CD8-positive, alpha-beta memory T cell (primary cell): ENCODE data around the gene ZSCAN22. TPM values are rescaled to one million over a fixed set of nuclear protein-coding genes. Genes with fewer than 3 reads are reported as not detected.
A peak's percentile ranks its signal among the peaks of the same experiment; 100 is the strongest.

Source experiments
- CTCF ChIA-PET: fragments of 350-600 bp; sonication (Branson Sonifier 250); formaldehyde crosslinking; loops from one replicate; lab custom pipeline; 2021; ENCODE audit warnings: antibody characterized with exemption; lab: Charles Lee
- POLR2A ChIA-PET: fragments of 350-600 bp; sonication (Branson Sonifier 250); formaldehyde crosslinking; loops from one replicate; lab custom pipeline; 2021; ENCODE audit warnings: antibody characterized with exemption; lab: Charles Lee
- DNase-seq, 5 donors: peaks; one replicate each; pipeline versions ENCODE4 v3.0.0 to v3.0.0-alpha.2; 2020 to 2022; ENCODE audit warnings: mixed read lengths in 1 of 5
- H3K27ac ChIP-seq: one replicate; pipeline ENCODE4 v1.7.0; 2013; ENCODE audit warnings: low read depth, mild to moderate bottlenecking, low read length, moderate library complexity
- H3K27me3 ChIP-seq: 2 replicates; pipeline ENCODE4 v1.7.0; 2013; ENCODE audit warnings: low read length, mild to moderate bottlenecking; ENCODE audit not compliant: insufficient read depth, poor library complexity, severe bottlenecking
- H3K36me3 ChIP-seq: 2 replicates; pipeline ENCODE4 v1.7.0; 2013; ENCODE audit warnings: mild to moderate bottlenecking, low read length, moderate library complexity; ENCODE audit not compliant: insufficient read depth
- H3K4me1 ChIP-seq: 2 replicates; pipeline ENCODE4 v1.7.0; 2013; ENCODE audit warnings: mild to moderate bottlenecking, low read length, moderate library complexity; ENCODE audit not compliant: insufficient read depth
- H3K4me3 ChIP-seq: 2 replicates; pipeline ENCODE4 v1.7.0; 2013; ENCODE audit warnings: mild to moderate bottlenecking, low read length
- H3K9me3 ChIP-seq: 2 replicates; pipeline ENCODE4 v1.7.0; 2013; ENCODE audit warnings: mild to moderate bottlenecking, low read length
- H3K27ac Mint-ChIP-seq, 8 donors: one replicate each; pipeline ENCODE4 v1.8.0; 2020 to 2021; ENCODE audit warnings: mixed read lengths in 8 of 8, mild to moderate bottlenecking in 6 of 8, inconsistent platforms in 3 of 8, moderate library complexity in 3 of 8
- H3K27me3 Mint-ChIP-seq, 2 donors: one replicate each; pipeline ENCODE4 v1.8.0; 2020 to 2021; ENCODE audit warnings: mixed read lengths in 2 of 2, mild to moderate bottlenecking in 1 of 2, moderate library complexity in 1 of 2
- H3K36me3 Mint-ChIP-seq, 3 donors: one replicate each; pipeline ENCODE4 v1.8.0; 2020 to 2021; ENCODE audit warnings: mixed read lengths in 3 of 3, inconsistent platforms in 1 of 3, mild to moderate bottlenecking in 1 of 3
- H3K4me1 Mint-ChIP-seq, 3 donors: one replicate each; pipeline ENCODE4 v1.8.0; 2020 to 2021; ENCODE audit warnings: mixed read lengths in 3 of 3, inconsistent platforms in 1 of 3, mild to moderate bottlenecking in 1 of 3
- H3K4me3 Mint-ChIP-seq, 7 donors: one replicate each; pipeline ENCODE4 v1.8.0; 2020 to 2021; ENCODE audit warnings: mixed read lengths in 7 of 7, mild to moderate bottlenecking in 6 of 7, moderate library complexity in 4 of 7, inconsistent platforms in 2 of 7
- H3K9me3 Mint-ChIP-seq, 5 donors: one replicate each; pipeline ENCODE4 v1.8.0; 2020 to 2022; ENCODE audit warnings: mixed read lengths in 5 of 5, mild to moderate bottlenecking in 3 of 5, moderate library complexity in 2 of 5, inconsistent platforms in 1 of 5
- polyA plus RNA-seq: library from polyadenylated mRNA; unstranded; fragments of 300-500 nt; fragmentation: Illumina TruSeq; gene quantifications from one replicate; pipeline ENCODE4 v1.2.3, GENCODE V29; 2021
- total RNA-seq, 2 experiments: library from RNA; stranded (reverse); gene quantifications; one replicate each; pipeline ENCODE4 v1.2.3, GENCODE V29; 2021

ZSCAN22 gene
- total and polyA plus RNA-seq, 3 experiments from 2014 or later = 2.7 to 5.7 (median 5.3) TPM

DNA sequence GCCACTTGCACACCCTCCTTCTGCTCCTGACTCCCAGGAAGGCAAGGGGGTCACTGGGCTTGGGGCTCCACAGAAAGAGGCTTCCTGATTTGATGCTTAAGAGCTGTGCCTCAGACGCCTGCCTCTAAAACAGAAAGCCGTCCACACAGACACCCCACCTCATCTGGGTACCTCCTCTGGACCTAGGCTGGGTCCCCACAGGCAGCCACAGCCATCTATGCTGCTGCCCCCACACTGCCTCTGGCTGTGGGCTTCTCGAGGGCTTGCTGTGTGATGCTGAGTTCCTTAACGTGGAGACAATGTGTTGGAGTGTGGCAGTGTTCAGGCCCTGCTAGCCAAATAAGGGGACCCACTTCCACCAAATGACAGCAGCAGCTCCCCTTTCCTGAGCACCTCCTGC is 8.5 kb upstream of the ZSCAN22 start:
- Histone ChIP-seq H3K9me3 (no peaks in the 10 kb centered on the region), H3K27ac (no peak overlapping the region), H3K27me3 (no peaks in the 10 kb centered on the region), H3K4me3 (no peak overlapping the region), H3K36me3 (peaks cover 18% of the 10 kb centered on the region), H3K4me1 (no peaks in the 10 kb centered on the region)
- no peak for DNase-seq
- H3K27me3 Mint-ChIP-seq = no peaks in the 10 kb centered on the region
- no peak overlapping the region for H3K4me3 Mint-ChIP-seq
- H3K27ac Mint-ChIP-seq = no peak overlapping the region
- H3K9me3 Mint-ChIP-seq = no peaks in the 10 kb centered on the region
- ChIA-PET CTCF (no interaction called here), POLR2A (no interaction called here)
- H3K36me3 Mint-ChIP-seq = peaks cover 16 to 29% (median 18%) of the 10 kb centered on the region in 3 donors
- no peaks in the 10 kb centered on the region for H3K4me1 Mint-ChIP-seq

- no peak overlapping the region for H3K27ac ChIP-seq
- H3K9me3 ChIP-seq = no peaks in the 10 kb centered on the region
- peaks cover 15 to 20% (median 16%) of the 10 kb centered on the region in 3 donors for H3K36me3 Mint-ChIP-seq
- H3K36me3 ChIP-seq = peaks cover 11% of the 10 kb centered on the region
- H3K27me3 ChIP-seq = no peaks in the 10 kb centered on the region
- H3K27ac Mint-ChIP-seq = no peak overlapping the region
- H3K4me3 ChIP-seq = no peak overlapping the region
- H3K9me3 Mint-ChIP-seq = no peaks in the 10 kb centered on the region
- no peaks in the 10 kb centered on the region for H3K4me1 ChIP-seq
- H3K4me3 Mint-ChIP-seq = no peak overlapping the region
- ChIA-PET CTCF (no interaction called here), POLR2A (no interaction called here)
- DNase-seq = no peak
- no peaks in the 10 kb centered on the region for H3K4me1 Mint-ChIP-seq
- no peaks in the 10 kb centered on the region for H3K27me3 Mint-ChIP-seq
Measured at GRCh38 chr19:58319241-58319640, 7.6 kb upstream of the ZSCAN22 start.

- Histone ChIP-seq H3K27ac (no peak overlapping the region), H3K36me3 (no peaks in the 10 kb centered on the region), H3K27me3 (no peaks in the 10 kb centered on the region), H3K9me3 (no peaks in the 10 kb centered on the region), H3K4me3 (no peak overlapping the region), H3K4me1 (peaks cover 30% of the 10 kb centered on the region)
- POLR2A ChIA-PET = interaction anchor here (1.6 kb wide), 1 partner anchor 37 kb away, joined by 8 read pairs; the partner anchor contains the start of gene ZNF497
- peaks cover 1 to 7% (median 4%) of the 10 kb centered on the region in 3 donors for H3K36me3 Mint-ChIP-seq
- no peaks in the 10 kb centered on the region for H3K9me3 Mint-ChIP-seq
- no peak overlapping the region for H3K27ac Mint-ChIP-seq
- no peak overlapping the region for H3K4me3 Mint-ChIP-seq
- peaks cover 0 to 8% (median 0%) of the 10 kb centered on the region in 3 donors for H3K4me1 Mint-ChIP-seq
- CTCF ChIA-PET = interaction anchor here (1.1 to 2.1 kb wide), 2 partner anchors 19 to 38 kb away, joined by 3 to 6 read pairs; partner anchors contain the start of gene ZNF497
- H3K27me3 Mint-ChIP-seq = no peaks in the 10 kb centered on the region
- DNase-seq = no peak
Measured at GRCh38 chr19:58325311-58326022, 1.3 kb upstream of the ZSCAN22 start.

- Histone ChIP-seq H3K4me3 (peak overlapping the region; percentile 97), H3K9me3 (no peaks in the 10 kb centered on the region), H3K4me1 (peaks cover 30% of the 10 kb centered on the region), H3K36me3 (no peaks in the 10 kb centered on the region), H3K27ac (peak overlapping the region; percentile 94), H3K27me3 (no peaks in the 10 kb centered on the region)
- no peak for DNase-seq
- H3K36me3 Mint-ChIP-seq = peaks cover 1 to 7% (median 4%) of the 10 kb centered on the region in 3 donors
- H3K9me3 Mint-ChIP-seq = no peaks in the 10 kb centered on the region
- H3K4me3 Mint-ChIP-seq = no peak overlapping the region
- CTCF ChIA-PET = interaction anchor here (1.1 to 2.1 kb wide), 3 partner anchors 20 to 194 kb away, joined by 3 to 6 read pairs (median 5); partner anchors contain the start of genes ZBTB45 and ZNF497
- POLR2A ChIA-PET = interaction anchor here (0.6 to 1.6 kb wide), 7 partner anchors 20 to 324 kb away, joined by 3 to 8 read pairs (median 4); partner anchors contain the start of genes ZBTB45, ZNF497, ZNF584 and ZNF606
- no peak overlapping the region for H3K27ac Mint-ChIP-seq
- H3K27me3 Mint-ChIP-seq = no peaks in the 10 kb centered on the region
- peaks cover 0 to 8% (median 0%) of the 10 kb centered on the region in 3 donors for H3K4me1 Mint-ChIP-seq
Measured at GRCh38 chr19:58326501-58326913, 287 bp upstream of the ZSCAN22 start.

DNA sequence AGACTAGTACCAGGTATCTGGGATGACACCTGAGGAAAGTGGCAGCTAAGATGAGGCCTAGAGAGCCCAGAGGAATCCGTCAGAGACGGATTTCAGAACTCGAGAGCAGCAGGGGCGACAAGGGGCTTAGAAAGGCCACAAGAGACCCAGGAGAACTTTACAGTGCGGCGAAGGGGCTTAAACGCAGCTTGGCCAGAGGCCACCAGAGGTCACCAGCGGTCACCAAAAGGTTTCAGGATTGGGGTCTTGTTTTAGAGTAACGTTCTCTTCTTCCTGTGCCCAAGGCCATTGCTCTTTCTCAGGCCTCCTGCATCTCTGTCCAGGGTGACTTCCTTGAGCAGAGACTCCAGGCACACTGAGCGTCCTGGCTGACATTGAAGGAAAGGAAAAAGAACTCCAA is 2.2 kb downstream of the ZSCAN22 start:
- H3K27ac Mint-ChIP-seq = peak overlapping the region in 2 of 8 donors; percentile 32 to 48
- no peaks in the 10 kb centered on the region for H3K36me3 ChIP-seq
- peak in 1 of 5 donors; percentile 19 for DNase-seq
- H3K4me3 ChIP-seq = no peak overlapping the region
- peaks cover 0 to 8% (median 0%) of the 10 kb centered on the region in 3 donors for H3K4me1 Mint-ChIP-seq
- peaks cover 30% of the 10 kb centered on the region for H3K4me1 ChIP-seq
- H3K4me3 Mint-ChIP-seq = peak overlapping the region in 2 of 7 donors; percentile 14 to 45
- POLR2A ChIA-PET = no interaction called here
- no peaks in the 10 kb centered on the region for H3K9me3 Mint-ChIP-seq
- H3K27me3 ChIP-seq = no peaks in the 10 kb centered on the region
- no peaks in the 10 kb centered on the region for H3K27me3 Mint-ChIP-seq
- H3K27ac ChIP-seq = no peak overlapping the region
- H3K36me3 Mint-ChIP-seq = peaks cover 0 to 4% (median 0%) of the 10 kb centered on the region in 3 donors
- CTCF ChIA-PET = no interaction called here
- no peaks in the 10 kb centered on the region for H3K9me3 ChIP-seq

GRCh38 chr19:58330458-58330857 is 3.7 kb downstream of the ZSCAN22 start:
- no peak overlapping the region for H3K4me3 ChIP-seq
- no peaks in the 10 kb centered on the region for H3K36me3 ChIP-seq
- Mint-ChIP-seq H3K27me3 (no peaks in the 10 kb centered on the region), H3K4me1 (peaks cover 0 to 8% (median 0%) of the 10 kb centered on the region in 3 donors), H3K36me3 (peaks cover 0 to 15% (median 0%) of the 10 kb centered on the region in 3 donors), H3K9me3 (no peaks in the 10 kb centered on the region), H3K4me3 (no peak overlapping the region), H3K27ac (peak overlapping the region in 1 of 8 donors; percentile 87)
- ChIA-PET CTCF (no interaction called here), POLR2A (no interaction called here)
- no peaks in the 10 kb centered on the region for H3K9me3 ChIP-seq
- peaks cover 27% of the 10 kb centered on the region for H3K4me1 ChIP-seq
- no peak overlapping the region for H3K27ac ChIP-seq
- no peaks in the 10 kb centered on the region for H3K27me3 ChIP-seq
- DNase-seq = no peak

DNA sequence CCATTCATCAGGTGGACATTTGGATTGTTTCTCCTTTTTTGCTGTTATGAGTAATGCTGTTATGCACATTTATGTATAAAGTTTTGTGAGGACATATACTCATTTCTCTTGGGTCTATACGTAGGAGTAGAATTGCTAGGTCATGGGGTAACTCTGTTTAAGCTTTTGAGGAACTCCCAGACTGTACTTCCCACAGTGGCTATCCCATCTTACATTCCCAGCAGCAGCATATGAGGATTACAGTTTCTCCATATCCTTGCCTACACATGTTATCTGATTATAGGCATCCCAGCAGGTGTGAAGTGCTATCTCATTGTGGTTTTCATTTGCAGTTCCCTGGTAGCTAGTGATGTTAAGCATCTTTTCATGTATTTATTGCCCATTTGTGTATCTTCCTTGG is 5.9 kb downstream of the ZSCAN22 start:
- Mint-ChIP-seq H3K27ac (no peak overlapping the region), H3K36me3 (peaks cover 0 to 28% (median 3%) of the 10 kb centered on the region in 3 donors), H3K9me3 (no peaks in the 10 kb centered on the region), H3K4me3 (no peak overlapping the region), H3K27me3 (no peaks in the 10 kb centered on the region), H3K4me1 (peaks cover 0 to 8% (median 0%) of the 10 kb centered on the region in 3 donors)
- POLR2A ChIA-PET = interaction anchor here (0.7 kb wide), 1 partner anchor 749 kb away, joined by 4 read pairs; no protein-coding TSS in a partner anchor
- H3K4me3 ChIP-seq = no peak overlapping the region
- no peaks in the 10 kb centered on the region for H3K9me3 ChIP-seq
- no peaks in the 10 kb centered on the region for H3K27me3 ChIP-seq
- no peak for DNase-seq
- H3K36me3 ChIP-seq = peaks cover 7% of the 10 kb centered on the region
- CTCF ChIA-PET = no interaction called here
- peaks cover 9% of the 10 kb centered on the region for H3K4me1 ChIP-seq
- H3K27ac ChIP-seq = no peak overlapping the region

DNA sequence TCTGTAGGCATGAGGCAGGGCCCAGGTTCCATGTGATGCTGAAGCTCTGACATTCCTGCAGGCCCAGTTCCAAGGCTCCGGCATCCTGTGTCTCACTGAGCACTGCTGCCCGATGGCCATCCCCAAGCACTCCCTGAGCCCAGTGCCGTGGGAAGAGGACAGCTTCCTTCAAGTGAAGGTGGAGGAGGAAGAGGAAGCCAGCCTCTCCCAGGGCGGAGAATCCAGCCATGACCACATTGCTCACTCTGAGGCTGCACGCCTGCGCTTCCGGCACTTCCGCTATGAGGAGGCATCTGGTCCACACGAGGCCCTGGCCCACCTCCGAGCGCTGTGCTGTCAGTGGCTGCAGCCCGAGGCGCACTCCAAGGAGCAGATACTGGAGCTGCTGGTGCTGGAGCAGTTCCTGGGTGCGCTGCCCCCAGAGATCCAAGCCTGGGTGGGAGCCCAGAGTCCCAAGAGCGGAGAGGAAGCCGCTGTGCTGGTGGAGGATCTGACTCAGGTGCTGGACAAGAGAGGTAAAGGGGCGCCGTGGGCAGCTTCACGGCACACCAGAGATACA is 8.0 kb downstream of the ZSCAN22 start:
- H3K4me3 ChIP-seq = no peak overlapping the region
- DNase-seq = no peak
- ChIA-PET CTCF (no interaction called here), POLR2A (no interaction called here)
- H3K27ac ChIP-seq = no peak overlapping the region
- H3K36me3 Mint-ChIP-seq = peaks cover 9 to 46% (median 14%) of the 10 kb centered on the region in 3 donors
- peaks cover 2 to 3% (median 2%) of the 10 kb centered on the region in 3 donors for H3K4me1 Mint-ChIP-seq
- H3K9me3 Mint-ChIP-seq = no peaks in the 10 kb centered on the region
- H3K36me3 ChIP-seq = peaks cover 7% of the 10 kb centered on the region
- H3K4me1 ChIP-seq = no peaks in the 10 kb centered on the region
- no peaks in the 10 kb centered on the region for H3K27me3 ChIP-seq
- H3K9me3 ChIP-seq = no peaks in the 10 kb centered on the region
- no peaks in the 10 kb centered on the region for H3K27me3 Mint-ChIP-seq
- H3K27ac Mint-ChIP-seq = peak overlapping the region in 1 of 8 donors; percentile 41
- no peak overlapping the region for H3K4me3 Mint-ChIP-seq
